SK-N-SH treated with all-trans-retinoic acid at 6 μM for 48 hours (cell line): ENCODE measurements around the gene INHBA.

Source experiments
- OSR1 ChIP-seq: fragments of 250-450 bp; sonication (Bioruptor Pico); IDR thresholded peaks from 2 replicates; pipeline ENCODE4 v1.8.0; 2022; ENCODE audit warnings: moderate library complexity, mild to moderate bottlenecking, inconsistent platforms
- ZFP3 ChIP-seq: fragments of 250-450 bp; sonication (Bioruptor Pico); IDR thresholded peaks from 2 replicates; pipeline ENCODE4 v1.5.0; 2020; ENCODE audit warnings: mild to moderate bottlenecking, moderate library complexity
- ZNF70 ChIP-seq: fragments of 450-650 bp; formaldehyde crosslinking; IDR thresholded peaks from 2 replicates; pipeline ENCODE4 v1.5.0; 2020; ENCODE audit warnings: mild to moderate bottlenecking, moderate library complexity
- TF ChIP-seq, protein P1 (sequence below): fragments of 250-450 bp; sonication (Bioruptor Pico); IDR thresholded peaks from 2 replicates; pipeline ENCODE4 v1.8.0; 2020; ENCODE audit warnings: mild to moderate bottlenecking, moderate library complexity, borderline replicate concordance
- TF ChIP-seq, protein P2 (sequence below): fragments of 250-450 bp; sonication (Bioruptor Pico); IDR thresholded peaks from 2 replicates; pipeline ENCODE4 v1.5.1; 2020; ENCODE audit warnings: low read depth, mild to moderate bottlenecking, moderate library complexity

DNA sequence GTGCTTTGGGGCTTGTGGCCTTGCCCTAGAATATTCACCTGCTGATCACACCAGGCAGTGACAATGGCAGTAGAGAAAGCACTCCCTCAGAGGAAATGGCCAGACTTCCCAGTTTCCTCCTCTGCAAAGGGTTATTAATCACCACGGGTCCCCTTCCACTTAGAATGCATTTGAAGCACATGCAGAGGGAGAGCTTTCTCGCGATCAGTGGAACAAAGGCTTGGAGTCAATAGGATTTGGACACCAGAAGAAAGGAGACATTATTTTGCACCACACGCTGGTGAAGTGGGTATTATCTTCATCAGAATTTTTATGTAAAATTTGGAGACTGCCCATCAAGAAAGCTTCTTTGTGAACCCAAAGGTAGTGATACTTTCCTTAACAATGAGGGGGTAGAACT lies 35.4 kb upstream of the INHBA start:
- TF ChIP-seq ZFP3 (CRISPR knock-in tag) = no peak
- no peak for TF ChIP-seq ZNF70 (CRISPR knock-in tag)
- TF ChIP-seq, protein P1, sequence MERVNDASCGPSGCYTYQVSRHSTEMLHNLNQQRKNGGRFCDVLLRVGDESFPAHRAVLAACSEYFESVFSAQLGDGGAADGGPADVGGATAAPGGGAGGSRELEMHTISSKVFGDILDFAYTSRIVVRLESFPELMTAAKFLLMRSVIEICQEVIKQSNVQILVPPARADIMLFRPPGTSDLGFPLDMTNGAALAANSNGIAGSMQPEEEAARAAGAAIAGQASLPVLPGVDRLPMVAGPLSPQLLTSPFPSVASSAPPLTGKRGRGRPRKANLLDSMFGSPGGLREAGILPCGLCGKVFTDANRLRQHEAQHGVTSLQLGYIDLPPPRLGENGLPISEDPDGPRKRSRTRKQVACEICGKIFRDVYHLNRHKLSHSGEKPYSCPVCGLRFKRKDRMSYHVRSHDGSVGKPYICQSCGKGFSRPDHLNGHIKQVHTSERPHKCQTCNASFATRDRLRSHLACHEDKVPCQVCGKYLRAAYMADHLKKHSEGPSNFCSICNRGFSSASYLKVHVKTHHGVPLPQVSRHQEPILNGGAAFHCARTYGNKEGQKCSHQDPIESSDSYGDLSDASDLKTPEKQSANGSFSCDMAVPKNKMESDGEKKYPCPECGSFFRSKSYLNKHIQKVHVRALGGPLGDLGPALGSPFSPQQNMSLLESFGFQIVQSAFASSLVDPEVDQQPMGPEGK = no peak
- TF ChIP-seq, protein P2, sequence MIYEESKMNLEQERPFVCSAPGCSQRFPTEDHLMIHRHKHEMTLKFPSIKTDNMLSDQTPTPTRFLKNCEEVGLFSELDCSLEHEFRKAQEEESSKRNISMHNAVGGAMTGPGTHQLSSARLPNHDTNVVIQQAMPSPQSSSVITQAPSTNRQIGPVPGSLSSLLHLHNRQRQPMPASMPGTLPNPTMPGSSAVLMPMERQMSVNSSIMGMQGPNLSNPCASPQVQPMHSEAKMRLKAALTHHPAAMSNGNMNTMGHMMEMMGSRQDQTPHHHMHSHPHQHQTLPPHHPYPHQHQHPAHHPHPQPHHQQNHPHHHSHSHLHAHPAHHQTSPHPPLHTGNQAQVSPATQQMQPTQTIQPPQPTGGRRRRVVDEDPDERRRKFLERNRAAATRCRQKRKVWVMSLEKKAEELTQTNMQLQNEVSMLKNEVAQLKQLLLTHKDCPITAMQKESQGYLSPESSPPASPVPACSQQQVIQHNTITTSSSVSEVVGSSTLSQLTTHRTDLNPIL (CRISPR knock-in tag) = no peak
- no peak for TF ChIP-seq OSR1
